ENCODE data around the gene KCNMA1.
"Not testable (repeated sequence)": the region's sequence is repeated elsewhere in the genome, so short reads cannot be mapped to it uniquely, and the experiment has no call there.

KCNMA1 gene

DNA sequence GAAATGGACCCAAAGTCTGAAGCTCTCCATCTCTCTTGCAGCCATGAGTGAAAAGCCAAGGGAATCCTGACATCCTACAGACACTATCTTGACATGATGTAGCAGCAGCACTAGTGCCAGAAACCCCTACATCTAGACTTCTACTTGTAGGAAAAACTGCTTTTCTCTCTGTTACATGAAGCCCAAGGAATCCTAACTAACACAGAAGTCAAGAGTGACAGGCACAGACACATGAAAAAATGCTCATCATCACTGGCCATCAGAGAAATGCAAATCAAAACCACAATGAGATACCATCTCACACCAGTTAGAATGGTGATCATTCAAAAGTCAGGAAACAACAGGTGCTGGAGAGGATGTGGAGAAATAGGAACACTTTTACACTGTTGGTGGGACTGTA lies 297.7 kb downstream of the KCNMA1 start:
- not testable (repeated sequence) for H3K27ac ChIP-seq (ENCODE audit: low read length); H3K4me1 ChIP-seq (ENCODE audit: control insufficient read depth, insufficient read depth, low read length); H3K27me3 ChIP-seq (ENCODE audit: control insufficient read depth in 1 of 2, insufficient read depth in 2 of 2, low read length in 2 of 2); H3K9ac ChIP-seq (ENCODE audit: low read length in 2 of 2); H3K36me3 ChIP-seq (ENCODE audit: control insufficient read depth in 2 of 2, insufficient read depth in 2 of 2, low read length in 2 of 2); H3K9me3 ChIP-seq (ENCODE audit: control insufficient read depth in 2 of 2, low read length in 2 of 2); H3K4me3 ChIP-seq (ENCODE audit: low read length in 2 of 2)

DNA sequence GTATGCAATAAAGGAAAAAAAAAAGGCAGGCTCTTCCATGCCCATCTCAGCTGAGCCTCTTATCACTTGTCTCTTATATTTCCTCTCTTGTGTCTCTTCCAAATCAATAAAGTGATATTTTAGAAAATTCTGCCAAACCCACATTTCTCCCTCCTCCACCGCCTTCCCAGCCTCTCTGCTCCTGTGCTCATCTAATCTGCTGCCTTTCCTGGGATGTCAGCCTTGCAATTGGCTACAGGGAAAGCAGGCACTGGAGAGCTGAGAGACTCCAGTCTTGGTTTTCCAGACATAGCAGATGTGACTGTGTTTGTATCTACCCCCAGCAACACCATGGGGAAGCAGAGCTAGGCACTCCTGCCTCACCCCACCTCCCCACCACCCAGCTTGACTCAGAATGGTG lies 298.4 kb downstream of the KCNMA1 start:
- Histone ChIP-seq H3K36me3 (ENCODE audit: control insufficient read depth in 2 of 2, insufficient read depth in 2 of 2, low read length in 2 of 2) (no peaks in the 10 kb centered on the region), H3K4me1 (ENCODE audit: control insufficient read depth, insufficient read depth, low read length) (peaks cover 5% of the 10 kb centered on the region), H3K9me3 (ENCODE audit: control insufficient read depth in 2 of 2, low read length in 2 of 2) (peaks cover 5 to 7% of the 10 kb centered on the region in 2 donors), H3K9ac (ENCODE audit: low read length in 2 of 2) (no peak overlapping the region), H3K27ac (ENCODE audit: low read length) (no peak overlapping the region), H3K27me3 (ENCODE audit: control insufficient read depth in 1 of 2, insufficient read depth in 2 of 2, low read length in 2 of 2) (no peaks in the 10 kb centered on the region), H3K4me3 (ENCODE audit: low read length in 2 of 2) (no peak overlapping the region)

- Histone ChIP-seq H3K9me3 (ENCODE audit: control insufficient read depth in 2 of 2, low read length in 2 of 2) (peaks cover 5 to 7% of the 10 kb centered on the region in 2 donors), H3K4me3 (ENCODE audit: low read length in 2 of 2) (no peak overlapping the region), H3K27me3 (ENCODE audit: control insufficient read depth in 1 of 2, insufficient read depth in 2 of 2, low read length in 2 of 2) (no peaks in the 10 kb centered on the region), H3K27ac (ENCODE audit: low read length) (no peak overlapping the region), H3K9ac (ENCODE audit: low read length in 2 of 2) (no peak overlapping the region), H3K36me3 (ENCODE audit: control insufficient read depth in 2 of 2, insufficient read depth in 2 of 2, low read length in 2 of 2) (no peaks in the 10 kb centered on the region), H3K4me1 (ENCODE audit: control insufficient read depth, insufficient read depth, low read length) (peaks cover 8% of the 10 kb centered on the region)
Measured at GRCh38 chr10:77338143-77338542, 299.5 kb downstream of the KCNMA1 start.

DNA sequence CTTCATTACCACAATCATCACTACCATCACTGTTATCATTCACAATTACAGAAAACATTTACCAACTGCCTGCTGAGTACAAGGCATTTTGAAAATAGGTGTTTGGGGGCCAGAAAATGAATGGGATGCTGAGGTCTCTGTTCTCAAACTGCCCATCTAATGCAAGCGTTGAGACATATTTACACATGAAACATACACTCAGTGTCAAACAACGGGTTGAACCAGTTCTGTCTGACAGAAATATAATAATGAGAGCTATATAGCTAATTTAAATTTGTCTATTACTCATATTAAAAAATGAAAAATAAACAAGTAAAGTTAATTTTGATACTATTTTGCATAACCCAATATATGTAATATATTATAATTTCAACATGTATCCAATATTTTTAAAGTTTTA lies 303.1 kb downstream of the KCNMA1 start:
- H3K27ac ChIP-seq (ENCODE audit: low read length), result no peak overlapping the region
- H3K36me3 ChIP-seq (ENCODE audit: control insufficient read depth in 2 of 2, insufficient read depth in 2 of 2, low read length in 2 of 2), result no peaks in the 10 kb centered on the region
- H3K9ac ChIP-seq (ENCODE audit: low read length in 2 of 2), result no peak overlapping the region
- peaks cover 1 to 4% of the 10 kb centered on the region in 2 donors for H3K9me3 ChIP-seq (ENCODE audit: control insufficient read depth in 2 of 2, low read length in 2 of 2)
- H3K4me3 ChIP-seq (ENCODE audit: low read length in 2 of 2), result no peak overlapping the region
- peaks cover 8% of the 10 kb centered on the region for H3K4me1 ChIP-seq (ENCODE audit: control insufficient read depth, insufficient read depth, low read length)
- H3K27me3 ChIP-seq (ENCODE audit: control insufficient read depth in 1 of 2, insufficient read depth in 2 of 2, low read length in 2 of 2), result no peaks in the 10 kb centered on the region

DNA sequence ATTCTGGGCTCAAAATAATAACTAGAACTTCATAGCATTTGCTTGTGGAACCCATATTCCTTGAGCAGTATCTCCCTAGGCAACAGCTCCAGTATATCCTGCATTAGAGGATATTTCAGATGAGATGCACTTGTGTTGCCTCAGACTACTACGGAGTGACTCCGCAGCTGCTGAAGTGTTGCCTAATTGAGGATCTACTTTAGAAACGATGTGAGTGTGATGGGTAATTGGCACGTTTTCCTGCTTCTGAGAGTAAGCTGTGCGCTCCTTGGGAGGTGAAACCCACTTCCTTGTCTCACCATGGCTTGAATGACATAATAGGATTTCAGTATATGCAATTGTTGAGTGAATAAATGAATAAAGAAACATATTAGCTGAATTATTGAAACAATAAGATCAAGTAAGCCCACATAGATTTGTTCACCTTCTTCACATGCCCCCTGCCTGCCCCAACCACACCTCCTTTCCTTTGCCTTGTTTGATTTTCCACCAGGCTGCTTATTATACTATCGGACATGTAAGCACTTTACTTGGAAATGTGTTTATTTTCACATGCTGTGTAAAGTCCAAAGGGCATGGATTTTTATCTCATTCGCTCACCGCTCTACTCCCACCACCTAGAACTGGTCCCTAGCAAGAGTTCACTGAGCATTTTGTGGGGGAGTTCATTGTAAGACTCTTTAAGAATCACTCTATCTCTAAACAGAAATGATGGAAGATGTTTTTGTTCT lies 303.8 kb downstream of the KCNMA1 start:
- Histone ChIP-seq H3K27me3 (ENCODE audit: control insufficient read depth in 1 of 2, insufficient read depth in 2 of 2, low read length in 2 of 2) (no peaks in the 10 kb centered on the region), H3K9me3 (ENCODE audit: control insufficient read depth in 2 of 2, low read length in 2 of 2) (no peaks in the 10 kb centered on the region), H3K36me3 (ENCODE audit: control insufficient read depth in 2 of 2, insufficient read depth in 2 of 2, low read length in 2 of 2) (no peaks in the 10 kb centered on the region), H3K4me3 (ENCODE audit: low read length in 2 of 2) (no peak overlapping the region), H3K4me1 (ENCODE audit: control insufficient read depth, insufficient read depth, low read length) (peaks cover 8% of the 10 kb centered on the region), H3K9ac (ENCODE audit: low read length in 2 of 2) (no peak overlapping the region), H3K27ac (ENCODE audit: low read length) (no peak overlapping the region)

DNA sequence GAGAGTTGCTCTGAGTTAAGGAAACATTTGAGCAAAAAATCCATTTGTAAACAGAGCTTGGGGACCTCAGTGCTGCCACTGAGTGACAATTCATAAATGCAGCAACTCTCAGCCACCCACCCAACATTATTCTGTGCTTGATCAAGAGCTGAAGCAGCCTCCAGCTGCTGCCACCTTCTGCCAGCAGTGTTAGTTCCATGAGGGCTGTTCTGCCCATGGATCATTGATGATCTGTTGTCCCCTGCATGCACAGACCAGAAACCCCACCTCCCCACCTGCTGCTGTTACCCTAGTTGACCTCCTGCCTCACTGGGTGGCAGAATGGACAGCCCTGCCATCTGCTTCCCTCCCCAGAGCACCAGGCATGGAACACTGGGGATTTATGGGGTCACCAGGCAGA lies 305.4 kb downstream of the KCNMA1 start:
- H3K4me3 ChIP-seq (ENCODE audit: low read length in 2 of 2), result no peak overlapping the region
- H3K4me1 ChIP-seq (ENCODE audit: control insufficient read depth, insufficient read depth, low read length), result peaks cover 3% of the 10 kb centered on the region
- H3K27ac ChIP-seq (ENCODE audit: low read length), result no peak overlapping the region

GRCh38 chr10:77328272-77328816 lies 309.3 kb downstream of the KCNMA1 start:
- Histone ChIP-seq H3K36me3 (ENCODE audit: control insufficient read depth in 2 of 2, insufficient read depth in 2 of 2, low read length in 2 of 2) (no peaks in the 10 kb centered on the region), H3K9ac (ENCODE audit: low read length in 2 of 2) (no peak overlapping the region), H3K27ac (ENCODE audit: low read length) (no peak overlapping the region), H3K27me3 (ENCODE audit: control insufficient read depth in 1 of 2, insufficient read depth in 2 of 2, low read length in 2 of 2) (no peaks in the 10 kb centered on the region), H3K4me3 (ENCODE audit: low read length in 2 of 2) (no peak overlapping the region), H3K9me3 (ENCODE audit: control insufficient read depth in 2 of 2, low read length in 2 of 2) (no peaks in the 10 kb centered on the region), H3K4me1 (ENCODE audit: control insufficient read depth, insufficient read depth, low read length) (peaks cover 8% of the 10 kb centered on the region)

More for the DNA sequence above, 305.4 kb downstream of the KCNMA1 start:
- Histone ChIP-seq H3K9ac (ENCODE audit: low read length in 2 of 2) (no peak overlapping the region), H3K27me3 (ENCODE audit: control insufficient read depth in 1 of 2, insufficient read depth in 2 of 2, low read length in 2 of 2) (no peaks in the 10 kb centered on the region), H3K9me3 (ENCODE audit: control insufficient read depth in 2 of 2, low read length in 2 of 2) (no peaks in the 10 kb centered on the region), H3K36me3 (ENCODE audit: control insufficient read depth in 2 of 2, insufficient read depth in 2 of 2, low read length in 2 of 2) (no peaks in the 10 kb centered on the region)

GRCh38 chr10:77325233-77325537 lies 312.4 kb downstream of the KCNMA1 start:
- Histone ChIP-seq H3K27ac (ENCODE audit: low read length) (no peak overlapping the region), H3K36me3 (ENCODE audit: control insufficient read depth in 2 of 2, insufficient read depth in 2 of 2, low read length in 2 of 2) (no peaks in the 10 kb centered on the region), H3K9me3 (ENCODE audit: control insufficient read depth in 2 of 2, low read length in 2 of 2) (no peaks in the 10 kb centered on the region), H3K27me3 (ENCODE audit: control insufficient read depth in 1 of 2, insufficient read depth in 2 of 2, low read length in 2 of 2) (no peaks in the 10 kb centered on the region), H3K9ac (ENCODE audit: low read length in 2 of 2) (no peak overlapping the region), H3K4me3 (ENCODE audit: low read length in 2 of 2) (no peak overlapping the region), H3K4me1 (ENCODE audit: control insufficient read depth, insufficient read depth, low read length) (peaks cover 15% of the 10 kb centered on the region)

GRCh38 chr10:77321838-77322237 lies 315.8 kb downstream of the KCNMA1 start:
- H3K9me3 ChIP-seq (ENCODE audit: control insufficient read depth in 2 of 2, low read length in 2 of 2), result no peaks in the 10 kb centered on the region
- no peak overlapping the region for H3K4me3 ChIP-seq (ENCODE audit: low read length in 2 of 2)
- H3K9ac ChIP-seq (ENCODE audit: low read length in 2 of 2), result no peak overlapping the region
- H3K27me3 ChIP-seq (ENCODE audit: control insufficient read depth in 1 of 2, insufficient read depth in 2 of 2, low read length in 2 of 2), result no peaks in the 10 kb centered on the region
- no peaks in the 10 kb centered on the region for H3K36me3 ChIP-seq (ENCODE audit: control insufficient read depth in 2 of 2, insufficient read depth in 2 of 2, low read length in 2 of 2)
- peaks cover 29% of the 10 kb centered on the region for H3K4me1 ChIP-seq (ENCODE audit: control insufficient read depth, insufficient read depth, low read length)
- H3K27ac ChIP-seq (ENCODE audit: low read length), result no peak overlapping the region

DNA sequence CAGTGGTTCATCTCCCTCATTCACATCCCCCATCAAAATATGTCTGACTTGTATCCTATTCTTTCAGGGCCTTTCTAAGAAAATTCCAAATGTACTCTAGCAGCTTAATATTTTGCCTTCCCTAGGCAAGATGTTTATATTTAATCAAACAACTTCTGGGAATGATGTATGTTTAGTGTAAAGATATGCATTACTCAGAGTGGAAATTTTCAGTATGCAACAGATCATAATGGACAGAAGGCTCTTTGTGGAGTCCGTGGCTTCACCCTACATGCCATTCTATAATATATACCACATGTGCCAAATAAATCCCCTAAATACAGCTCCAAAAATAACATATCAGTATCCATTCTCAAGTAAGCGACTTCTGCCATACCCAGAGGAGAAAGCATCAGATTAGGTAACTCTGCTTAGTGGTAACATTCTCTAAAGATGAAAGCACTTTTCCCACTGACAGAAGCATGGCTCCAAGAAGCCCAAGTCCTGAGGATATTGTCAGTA lies 316.6 kb downstream of the KCNMA1 start:
- H3K36me3 ChIP-seq (ENCODE audit: control insufficient read depth in 2 of 2, insufficient read depth in 2 of 2, low read length in 2 of 2), result no peaks in the 10 kb centered on the region
- no peak overlapping the region for H3K27ac ChIP-seq (ENCODE audit: low read length)
- H3K9me3 ChIP-seq (ENCODE audit: control insufficient read depth in 2 of 2, low read length in 2 of 2), result no peaks in the 10 kb centered on the region
- peaks cover 29% of the 10 kb centered on the region for H3K4me1 ChIP-seq (ENCODE audit: control insufficient read depth, insufficient read depth, low read length)
- H3K9ac ChIP-seq (ENCODE audit: low read length in 2 of 2), result no peak overlapping the region
- no peak overlapping the region for H3K4me3 ChIP-seq (ENCODE audit: low read length in 2 of 2)
- H3K27me3 ChIP-seq (ENCODE audit: control insufficient read depth in 1 of 2, insufficient read depth in 2 of 2, low read length in 2 of 2), result no peaks in the 10 kb centered on the region

- Histone ChIP-seq H3K9ac (ENCODE audit: low read length in 2 of 2) (no peak overlapping the region), H3K27ac (ENCODE audit: low read length) (no peak overlapping the region), H3K4me1 (ENCODE audit: control insufficient read depth, insufficient read depth, low read length) (peaks cover 20% of the 10 kb centered on the region), H3K9me3 (ENCODE audit: control insufficient read depth in 2 of 2, low read length in 2 of 2) (no peaks in the 10 kb centered on the region), H3K27me3 (ENCODE audit: control insufficient read depth in 1 of 2, insufficient read depth in 2 of 2, low read length in 2 of 2) (no peaks in the 10 kb centered on the region), H3K4me3 (ENCODE audit: low read length in 2 of 2) (no peak overlapping the region), H3K36me3 (ENCODE audit: control insufficient read depth in 2 of 2, insufficient read depth in 2 of 2, low read length in 2 of 2) (no peaks in the 10 kb centered on the region)
Measured at GRCh38 chr10:77319557-77319956, 318.1 kb downstream of the KCNMA1 start.
